NCI-H2171 (cell line): Measurements from ENCODE around the gene BRAT1.
"Not testable (repeated sequence)": the region's sequence is repeated elsewhere in the genome, so short reads cannot be mapped to it uniquely, and the experiment has no call there.

ENCODE experiments used
- DNase-seq: peaks from one replicate; lab custom pipeline; 2025; lab: John Stamatoyannopoulos, UW

BRAT1 gene

GRCh38 chr7:2583798-2584580 is 28.7 kb upstream of the BRAT1 start:
- no peak for DNase-seq

DNA sequence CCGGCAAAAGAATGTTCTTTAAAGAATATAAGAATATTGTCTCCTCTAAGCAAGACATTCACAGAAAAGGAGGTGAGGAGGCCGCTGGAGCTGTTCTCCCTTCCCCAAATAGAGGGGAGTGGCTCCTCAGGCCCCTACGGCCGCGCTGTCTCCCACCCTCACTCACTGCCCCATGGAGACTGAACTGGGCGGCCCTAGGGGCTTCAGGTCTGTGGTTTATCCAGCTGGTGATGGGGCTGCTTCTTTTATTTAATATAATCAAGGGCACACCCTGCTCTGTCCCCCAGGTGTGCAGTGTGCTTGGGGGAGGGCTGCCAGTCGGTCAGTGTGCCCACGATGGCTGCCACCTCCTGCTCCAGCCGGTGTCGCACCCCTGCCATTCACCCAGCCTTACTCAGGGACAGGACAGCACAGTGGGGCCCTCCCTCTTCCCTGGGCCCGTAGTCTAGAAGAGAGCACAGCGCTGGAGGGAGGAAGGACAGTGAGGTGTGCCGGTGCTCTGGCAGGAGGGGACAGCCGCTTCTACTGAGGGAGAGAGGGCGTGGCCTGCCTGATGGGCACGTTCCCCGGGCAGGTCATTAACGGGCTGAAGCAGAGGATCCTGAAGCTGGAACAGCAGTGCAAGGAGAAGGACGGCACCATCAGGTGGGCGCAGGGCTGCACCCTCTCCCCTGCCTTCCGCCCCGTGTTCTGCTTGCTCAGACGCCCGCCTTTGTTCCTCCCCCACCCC is 26.8 kb upstream of the BRAT1 start:
- no peak for DNase-seq

GRCh38 chr7:2580636-2581035 is 25.3 kb upstream of the BRAT1 start:
- DNase-seq = no peak

DNA sequence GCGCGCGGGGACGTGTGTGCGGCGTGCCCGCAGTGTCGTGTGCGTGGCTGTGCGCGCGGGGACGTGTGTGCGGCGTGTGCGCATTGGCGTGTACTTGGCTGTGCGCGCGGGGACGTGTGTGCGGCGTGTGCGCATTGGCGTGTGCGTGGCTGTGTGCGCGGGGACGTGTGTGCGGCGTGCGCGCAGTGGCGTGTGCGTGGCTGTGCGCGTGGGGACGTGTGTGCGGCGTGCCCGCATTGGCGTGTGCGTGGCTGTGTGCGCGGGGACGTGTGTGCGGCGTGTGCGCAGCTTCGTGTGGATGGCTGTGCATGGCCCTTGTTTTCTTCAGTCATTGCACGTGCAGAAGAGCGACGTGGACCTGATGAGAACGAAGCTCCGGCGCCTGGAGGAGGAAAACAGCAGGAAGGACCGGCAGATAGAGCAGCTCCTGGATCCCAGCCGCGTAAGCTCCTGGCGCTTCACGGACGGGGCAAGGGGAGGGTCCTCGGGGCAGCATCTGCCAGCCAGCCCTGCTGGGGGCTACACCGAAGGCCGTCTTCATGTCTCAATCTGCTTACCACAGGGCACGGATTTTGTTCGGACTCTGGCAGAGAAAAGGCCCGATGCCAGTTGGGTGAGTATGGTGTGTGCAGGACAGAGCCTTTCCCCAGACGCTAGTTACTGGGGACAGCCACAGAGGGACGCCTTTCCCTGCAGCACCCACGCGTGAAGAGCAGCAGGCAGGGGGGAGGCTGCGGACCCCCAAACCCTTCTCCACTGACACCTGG is 22.8 kb upstream of the BRAT1 start:
- no peak for DNase-seq

DNA sequence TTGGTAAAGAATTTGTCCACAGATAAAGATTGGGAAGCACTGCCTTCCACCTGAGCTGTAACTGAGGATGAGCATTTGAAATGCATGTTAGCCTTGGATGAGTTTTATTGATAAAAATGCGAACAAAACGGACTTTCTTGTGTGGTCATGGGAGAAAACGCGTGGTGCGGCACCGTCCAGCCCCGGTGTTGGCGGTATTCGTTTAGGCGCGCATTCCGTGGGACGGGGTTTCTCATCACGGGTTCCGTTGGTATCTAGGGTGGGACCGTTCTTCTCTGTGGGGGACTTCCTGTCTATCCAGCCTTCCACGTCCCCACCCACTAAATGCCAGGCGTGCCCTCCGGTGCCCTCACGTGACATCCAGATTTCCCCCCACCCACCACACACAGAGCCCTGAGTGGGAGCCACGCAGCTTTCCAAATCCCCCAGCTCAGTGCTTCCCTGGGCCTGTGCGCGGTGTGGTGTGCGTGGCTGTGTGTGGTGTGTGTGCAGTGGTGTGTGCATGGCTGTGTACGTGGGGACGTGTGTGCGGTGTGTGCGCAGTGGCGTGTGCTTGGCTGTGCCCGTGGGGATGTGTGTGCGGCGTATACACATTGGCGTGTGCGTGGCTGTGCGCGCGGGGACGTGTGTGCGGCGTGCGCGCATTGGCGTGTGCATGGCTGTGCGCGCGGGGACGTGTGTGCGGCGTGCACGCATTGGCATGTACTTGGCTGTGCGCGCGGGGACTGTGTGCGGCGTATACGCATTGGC is 21.6 kb upstream of the BRAT1 start:
- DNase-seq = no peak

DNA sequence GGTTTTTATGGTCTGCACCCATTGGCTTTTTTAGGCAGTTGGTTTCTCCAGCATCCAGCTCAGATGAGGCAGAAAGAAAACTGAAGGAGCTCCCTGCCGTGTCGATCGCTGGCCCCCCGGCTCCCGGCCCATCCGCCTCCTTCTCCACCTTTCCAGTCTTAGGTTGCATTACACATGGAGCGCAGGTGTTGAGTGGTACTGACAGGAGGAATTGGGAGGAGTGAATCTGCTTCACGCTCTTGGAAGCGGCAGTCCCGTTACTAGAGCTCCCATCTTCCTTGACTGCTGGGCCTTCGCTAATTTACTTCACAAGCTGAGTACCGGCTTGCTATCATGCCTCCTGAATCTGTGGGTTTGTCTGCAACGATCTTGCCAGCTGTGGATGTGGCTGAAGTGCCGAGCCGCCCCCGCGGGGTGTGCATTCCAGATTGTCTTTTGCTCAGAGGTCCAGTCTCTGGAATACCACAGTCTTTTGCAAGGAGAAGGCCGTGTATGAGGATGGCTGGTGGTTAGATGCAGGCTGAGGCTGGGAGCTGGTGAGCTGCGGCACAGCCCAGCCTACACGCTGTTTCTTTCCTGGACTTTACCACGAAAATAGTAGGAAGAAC is 20.5 kb upstream of the BRAT1 start:
- DNase-seq = no peak

GRCh38 chr7:2575046-2575732 is 19.9 kb upstream of the BRAT1 start:
- no peak for DNase-seq

- DNase-seq = no peak
Observed at GRCh38 chr7:2573761-2574160, 18.4 kb upstream of the BRAT1 start.

GRCh38 chr7:2572101-2572842 is 16.9 kb upstream of the BRAT1 start:
- no peak for DNase-seq

DNA sequence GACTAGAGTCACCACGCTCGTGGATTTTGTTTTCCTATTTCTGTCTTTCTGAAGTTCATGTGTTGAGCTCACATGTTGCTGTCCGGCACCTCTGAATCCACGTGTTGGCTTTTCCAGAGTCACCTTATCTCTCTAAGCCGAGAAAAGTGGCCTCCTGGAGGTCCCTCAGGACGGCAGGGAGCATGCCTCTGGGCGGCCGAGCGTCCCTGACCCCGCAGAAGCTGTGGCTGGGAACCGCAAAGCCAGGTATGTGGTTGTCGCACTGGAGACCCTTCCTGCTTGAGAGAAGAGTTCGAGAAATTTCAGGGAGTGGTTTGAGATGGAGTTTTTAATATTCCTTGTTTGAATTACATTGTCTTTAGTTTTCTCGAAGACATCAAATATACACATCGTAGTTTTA is 16.1 kb upstream of the BRAT1 start:
- DNase-seq = no peak

- DNase-seq = no peak
Observed at GRCh38 chr7:2570021-2570420, 14.7 kb upstream of the BRAT1 start.

GRCh38 chr7:2569421-2569820 is 14.1 kb upstream of the BRAT1 start:
- no peak for DNase-seq

DNA sequence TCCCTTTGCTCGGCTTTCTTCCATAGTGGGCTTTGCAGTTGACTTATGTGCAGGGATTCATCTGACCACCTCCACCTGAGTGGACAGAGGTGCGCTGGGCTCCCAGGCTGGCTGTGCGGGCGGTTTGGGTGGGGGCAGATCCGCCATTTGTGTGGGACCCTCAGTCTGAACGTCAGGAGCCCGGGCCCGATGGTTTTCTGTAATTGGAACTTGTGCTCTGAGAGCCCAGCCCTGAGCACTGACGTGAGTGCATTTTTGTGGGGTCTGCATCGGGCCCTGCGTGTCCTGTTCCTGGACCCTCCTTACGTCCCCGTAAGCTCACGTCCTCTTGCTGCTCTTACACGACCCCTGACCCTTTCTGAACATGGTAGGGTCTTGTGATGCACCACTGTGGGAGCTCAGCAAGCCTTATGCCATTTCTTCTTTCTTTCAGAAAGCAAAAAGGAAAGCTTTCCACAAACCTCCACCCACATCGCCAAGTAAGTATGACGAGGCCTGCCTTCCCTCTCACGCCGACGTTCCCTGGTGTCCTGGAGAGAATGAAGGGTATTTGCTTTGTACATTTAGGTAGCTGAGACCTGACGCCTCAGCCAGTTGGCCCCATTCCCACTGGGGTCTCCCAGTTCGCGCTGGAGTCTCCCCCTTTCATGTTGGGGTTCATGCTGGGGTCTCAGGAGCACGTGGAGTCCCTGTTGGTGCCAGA is 13.3 kb upstream of the BRAT1 start:
- no peak for DNase-seq

GRCh38 chr7:2567679-2568278 is 12.5 kb upstream of the BRAT1 start:
- DNase-seq = no peak

GRCh38 chr7:2566890-2567678 is 11.8 kb upstream of the BRAT1 start:
- no peak for DNase-seq

GRCh38 chr7:2566348-2566889 is 11.1 kb upstream of the BRAT1 start:
- no peak for DNase-seq

DNA sequence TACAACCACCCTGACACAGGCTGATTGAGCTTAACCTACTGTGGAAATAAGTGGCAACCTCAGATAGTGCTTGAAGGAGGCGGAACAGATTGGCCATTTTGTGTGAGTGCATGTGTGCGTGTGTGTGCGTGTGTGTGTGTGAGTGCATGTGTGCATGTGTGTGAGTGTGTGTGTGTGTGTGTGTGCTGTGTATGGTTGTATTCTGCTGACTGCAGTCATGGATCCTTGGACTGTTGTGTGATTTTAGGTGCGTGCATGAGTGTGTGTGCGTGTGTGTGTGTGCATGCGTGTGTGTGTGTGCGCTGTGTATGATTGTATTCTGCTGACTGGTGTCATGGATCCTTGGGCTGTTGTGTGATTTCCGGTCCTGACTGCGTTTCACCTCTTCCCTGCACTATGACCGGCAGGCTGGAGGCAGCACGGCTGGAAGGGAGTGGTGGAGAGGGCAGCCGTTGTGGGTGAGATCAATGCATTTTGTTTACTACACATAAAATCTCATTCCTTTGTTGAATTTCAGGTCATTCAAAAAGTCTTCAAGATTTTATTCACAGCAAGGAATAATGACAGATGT is 9.7 kb upstream of the BRAT1 start:
- DNase-seq = no peak

- not testable (repeated sequence) for DNase-seq
Observed at GRCh38 chr7:2563955-2564354, 8.6 kb upstream of the BRAT1 start.
